ENCODE data around the gene ZNF543.

ZNF543 gene

DNA sequence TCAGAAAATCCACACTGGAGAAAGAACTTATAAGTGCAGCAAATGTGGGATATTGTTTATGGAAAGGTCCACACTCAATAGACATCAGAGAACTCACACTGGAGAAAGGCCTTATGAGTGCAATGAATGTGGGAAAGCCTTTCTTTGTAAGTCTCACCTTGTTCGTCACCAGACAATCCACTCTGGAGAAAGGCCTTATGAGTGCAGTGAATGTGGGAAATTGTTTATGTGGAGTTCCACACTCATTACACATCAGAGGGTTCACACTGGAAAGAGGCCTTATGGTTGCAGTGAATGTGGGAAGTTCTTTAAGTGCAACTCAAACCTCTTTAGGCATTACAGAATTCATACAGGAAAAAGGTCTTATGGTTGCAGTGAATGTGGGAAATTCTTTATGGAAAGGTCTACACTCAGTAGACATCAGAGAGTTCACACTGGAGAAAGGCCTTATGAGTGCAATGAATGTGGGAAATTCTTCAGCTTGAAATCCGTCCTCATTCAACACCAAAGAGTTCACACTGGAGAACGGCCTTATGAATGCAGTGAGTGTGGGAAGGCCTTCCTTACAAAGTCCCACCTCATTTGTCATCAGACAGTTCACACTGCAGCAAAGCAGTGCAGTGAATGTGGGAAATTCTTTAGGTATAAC is 57.4 kb downstream of the ZNF543 start:
- no peak for DNase-seq
- H3K27ac ChIP-seq, result no peak overlapping the region
- TF ChIP-seq, protein P1, sequence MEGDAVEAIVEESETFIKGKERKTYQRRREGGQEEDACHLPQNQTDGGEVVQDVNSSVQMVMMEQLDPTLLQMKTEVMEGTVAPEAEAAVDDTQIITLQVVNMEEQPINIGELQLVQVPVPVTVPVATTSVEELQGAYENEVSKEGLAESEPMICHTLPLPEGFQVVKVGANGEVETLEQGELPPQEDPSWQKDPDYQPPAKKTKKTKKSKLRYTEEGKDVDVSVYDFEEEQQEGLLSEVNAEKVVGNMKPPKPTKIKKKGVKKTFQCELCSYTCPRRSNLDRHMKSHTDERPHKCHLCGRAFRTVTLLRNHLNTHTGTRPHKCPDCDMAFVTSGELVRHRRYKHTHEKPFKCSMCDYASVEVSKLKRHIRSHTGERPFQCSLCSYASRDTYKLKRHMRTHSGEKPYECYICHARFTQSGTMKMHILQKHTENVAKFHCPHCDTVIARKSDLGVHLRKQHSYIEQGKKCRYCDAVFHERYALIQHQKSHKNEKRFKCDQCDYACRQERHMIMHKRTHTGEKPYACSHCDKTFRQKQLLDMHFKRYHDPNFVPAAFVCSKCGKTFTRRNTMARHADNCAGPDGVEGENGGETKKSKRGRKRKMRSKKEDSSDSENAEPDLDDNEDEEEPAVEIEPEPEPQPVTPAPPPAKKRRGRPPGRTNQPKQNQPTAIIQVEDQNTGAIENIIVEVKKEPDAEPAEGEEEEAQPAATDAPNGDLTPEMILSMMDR (IDR thresholded peaks at IDR 0.05), result no peak
- H3K27me3 ChIP-seq, result no peaks in the 10 kb centered on the region
- intact Hi-C loops (cut with DNase I; ENCODE audit: low total_unique reads), result no loop called here
- no peak overlapping the region for H3K4me3 ChIP-seq
- peaks cover 60 to 75% (median 66%) of the 10 kb centered on the region in 3 donors for H3K36me3 ChIP-seq
- peaks cover 0 to 83% (median 51%) of the 10 kb centered on the region in 3 donors for H3K9me3 ChIP-seq
- H3K4me1 ChIP-seq, result no peaks in the 10 kb centered on the region
